HG03565 (cell line): ENCODE data around the gene LOC101059915.
"Not testable (repeated sequence)": the region's sequence is repeated elsewhere in the genome, so short reads cannot be mapped to it uniquely, and the experiment has no call there.

Source experiments
- ATAC-seq: cut with Tn5 transposase; IDR thresholded peaks from one replicate; pipeline ENCODE4 v1.9.1; 2021; ENCODE audit warnings: mild to moderate bottlenecking, moderate library complexity; ENCODE audit not compliant: unreplicated experiment

LOC101059915 gene

GRCh38 chrX:71638409-71638808 is 28.9 kb upstream of the LOC101059915 start:
- ATAC-seq, result no peak

GRCh38 chrX:71640002-71640401 is 27.3 kb upstream of the LOC101059915 start:
- no peak for ATAC-seq

- ATAC-seq, result not testable (repeated sequence)
These were observed 22.9 kb upstream of the LOC101059915 start for GRCh38 chrX:71644406-71644805.

- ATAC-seq, result no peak
These were observed 16.9 kb upstream of the LOC101059915 start for GRCh38 chrX:71650333-71650969.

GRCh38 chrX:71652405-71652804 is 14.9 kb upstream of the LOC101059915 start:
- no peak for ATAC-seq

GRCh38 chrX:71653344-71653743 is 14.0 kb upstream of the LOC101059915 start:
- no peak for ATAC-seq

GRCh38 chrX:71657267-71657666 is 10.1 kb upstream of the LOC101059915 start:
- ATAC-seq, result no peak

- no peak for ATAC-seq
These were observed 8.0 kb upstream of the LOC101059915 start for GRCh38 chrX:71659342-71659741.

- no peak for ATAC-seq
These were observed 7.4 kb upstream of the LOC101059915 start for GRCh38 chrX:71659959-71660358.

GRCh38 chrX:71660562-71661416 is 6.6 kb upstream of the LOC101059915 start:
- no peak for ATAC-seq

- ATAC-seq, result no peak
These were observed 5.4 kb upstream of the LOC101059915 start for GRCh38 chrX:71661919-71662318.

- ATAC-seq, result not testable (repeated sequence)
These were observed 4.7 kb upstream of the LOC101059915 start for GRCh38 chrX:71662654-71663053.

- not testable (repeated sequence) for ATAC-seq
These were observed 4.1 kb upstream of the LOC101059915 start for GRCh38 chrX:71663238-71663637.

GRCh38 chrX:71664202-71664601 is 3.1 kb upstream of the LOC101059915 start:
- not testable (repeated sequence) for ATAC-seq

- ATAC-seq, result no peak
These were observed 2.4 kb upstream of the LOC101059915 start for GRCh38 chrX:71664889-71665491.

- no peak for ATAC-seq
These were observed 1.6 kb upstream of the LOC101059915 start for GRCh38 chrX:71665747-71666146.

- no peak for ATAC-seq
These were observed 814 bp upstream of the LOC101059915 start for GRCh38 chrX:71666240-71667223.

- ATAC-seq, result no peak
These were observed 876 bp downstream of the LOC101059915 start for GRCh38 chrX:71668248-71668595.

- no peak for ATAC-seq
These were observed 2.1 kb downstream of the LOC101059915 start for GRCh38 chrX:71669492-71669891.

GRCh38 chrX:71669947-71670346 is 2.6 kb downstream of the LOC101059915 start:
- ATAC-seq, result not testable (repeated sequence)
